ENCODE results near the gene NTF4. TPM values are rescaled to one million over a fixed set of nuclear protein-coding genes. Genes with fewer than 3 reads are reported as not detected.
"Not testable (repeated sequence)": the region's sequence is repeated elsewhere in the genome, so short reads cannot be mapped to it uniquely, and the experiment has no call there.

Gene NTF4
- total RNA-seq, 1 donor from 2014 or later: 7.3 TPM

DNA sequence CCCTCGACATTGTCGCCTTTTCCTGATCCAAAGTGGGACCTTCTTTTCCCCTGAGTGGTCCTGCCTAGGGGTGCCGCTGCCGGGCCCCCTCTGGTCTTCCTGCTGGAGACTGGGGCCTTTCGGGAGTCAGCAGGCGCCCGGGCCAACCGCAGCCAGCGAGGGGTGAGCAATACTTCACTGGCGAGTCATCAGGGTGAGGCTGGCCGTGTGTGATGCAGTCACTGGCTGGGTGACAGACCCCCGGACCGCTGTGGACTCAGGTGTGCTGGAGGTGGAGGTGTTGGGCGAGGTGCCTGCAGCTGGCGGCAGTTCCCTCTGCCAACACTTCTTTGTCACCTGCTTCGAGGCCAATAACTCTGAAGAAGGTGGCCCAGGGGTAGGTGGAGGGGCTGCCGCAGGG lies 22.4 kb downstream of the NTF4 start:
- peaks cover 4% of the 10 kb centered on the region for H3K9me3 Mint-ChIP-seq (ENCODE audit: unreplicated experiment)
- no peaks in the 10 kb centered on the region for H3K79me2 ChIP-seq (ENCODE audit: insufficient read depth, low read length)
- no peaks in the 10 kb centered on the region for H3K27me3 ChIP-seq (ENCODE audit: insufficient read depth, low read length)
- H3K4me1 ChIP-seq (ENCODE audit: insufficient read depth, low read length): peaks cover 19% of the 10 kb centered on the region
- no peaks in the 10 kb centered on the region for H4K20me1 ChIP-seq (ENCODE audit: insufficient read depth, low read length)
- H3K4me1 Mint-ChIP-seq (ENCODE audit: low read depth, unreplicated experiment): peaks cover 19% of the 10 kb centered on the region
- no peaks in the 10 kb centered on the region for H3K36me3 Mint-ChIP-seq (ENCODE audit: low read depth, unreplicated experiment)
- DNase-seq (ENCODE audit: low read depth) (peak; percentile 55), FAIRE-seq (no peak)
- peak overlapping the region; percentile 72 for H3K9ac ChIP-seq (ENCODE audit: low read length)
- H3K27ac ChIP-seq (ENCODE audit: low read depth, low read length): peak overlapping the region; percentile 69
- no peak overlapping the region for H3K4me3 ChIP-seq (ENCODE audit: insufficient read depth, low read depth, low read length)
- H3K4me3 Mint-ChIP-seq (ENCODE audit: unreplicated experiment): no peak overlapping the region
- no peak overlapping the region for H2AFZ ChIP-seq (ENCODE audit: low read depth, low read length)
- no peaks in the 10 kb centered on the region for H3K9me3 ChIP-seq (ENCODE audit: insufficient read depth, low read depth, low read length)
- peak overlapping the region; percentile 53 for H3K4me2 ChIP-seq (ENCODE audit: low read length)
- no peaks in the 10 kb centered on the region for H3K36me3 ChIP-seq (ENCODE audit: insufficient read depth, low read length)
- peaks cover 2% of the 10 kb centered on the region for H3K27me3 Mint-ChIP-seq (ENCODE audit: low read depth, unreplicated experiment)
- peak overlapping the region; percentile 84 for H3K27ac Mint-ChIP-seq (ENCODE audit: unreplicated experiment)
- TF ChIP-seq CTCF (IDR thresholded peaks at IDR 0.05; ENCODE audit: insufficient read depth, low read depth, low read length) (no peak), EZH2 (IDR thresholded peaks at IDR 0.05; ENCODE audit: insufficient read depth, low read length) (no peak)

DNA sequence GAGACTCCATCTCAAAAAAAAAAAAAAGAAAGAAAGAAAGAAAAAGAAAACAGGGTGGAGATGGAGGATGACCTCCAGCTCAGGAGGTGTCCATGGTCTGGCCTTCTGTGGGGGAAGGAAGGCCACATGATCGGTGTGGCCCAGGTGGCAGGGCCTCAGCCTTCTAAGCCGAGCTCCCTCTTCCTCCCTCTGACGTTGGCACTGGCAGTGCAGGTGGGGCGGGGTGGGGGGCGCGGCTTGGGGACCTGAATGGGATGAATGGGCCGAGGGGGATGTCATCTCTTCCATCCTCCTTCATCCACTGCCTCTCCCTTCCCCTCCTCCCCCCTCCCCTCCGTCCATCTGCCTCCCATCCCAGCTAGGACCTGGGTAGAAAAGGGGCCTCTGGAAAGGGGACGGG lies 24.9 kb downstream of the NTF4 start:
- not testable (repeated sequence) for H3K79me2 ChIP-seq (ENCODE audit: insufficient read depth, low read length); H3K27me3 Mint-ChIP-seq (ENCODE audit: low read depth, unreplicated experiment); H3K4me3 Mint-ChIP-seq (ENCODE audit: unreplicated experiment); H2AFZ ChIP-seq (ENCODE audit: low read depth, low read length); FAIRE-seq; H3K4me3 ChIP-seq (ENCODE audit: insufficient read depth, low read depth, low read length); H3K9me3 Mint-ChIP-seq (ENCODE audit: unreplicated experiment); H3K36me3 ChIP-seq (ENCODE audit: insufficient read depth, low read length); H4K20me1 ChIP-seq (ENCODE audit: insufficient read depth, low read length); H3K9ac ChIP-seq (ENCODE audit: low read length); H3K36me3 Mint-ChIP-seq (ENCODE audit: low read depth, unreplicated experiment); H3K9me3 ChIP-seq (ENCODE audit: insufficient read depth, low read depth, low read length); H3K27ac Mint-ChIP-seq (ENCODE audit: unreplicated experiment); DNase-seq (ENCODE audit: low read depth); H3K4me2 ChIP-seq (ENCODE audit: low read length); H3K27me3 ChIP-seq (ENCODE audit: insufficient read depth, low read length)
- peak overlapping the region; percentile 6 for H3K27ac ChIP-seq (ENCODE audit: low read depth, low read length)
- H3K4me1 ChIP-seq (ENCODE audit: insufficient read depth, low read length): peaks cover 19% of the 10 kb centered on the region
- H3K4me1 Mint-ChIP-seq (ENCODE audit: low read depth, unreplicated experiment): peaks cover 19% of the 10 kb centered on the region

- H3K79me2 ChIP-seq (ENCODE audit: insufficient read depth, low read length); H3K9me3 Mint-ChIP-seq (ENCODE audit: unreplicated experiment); H4K20me1 ChIP-seq (ENCODE audit: insufficient read depth, low read length); H3K27me3 Mint-ChIP-seq (ENCODE audit: low read depth, unreplicated experiment); H3K4me3 ChIP-seq (ENCODE audit: insufficient read depth, low read depth, low read length); H3K27me3 ChIP-seq (ENCODE audit: insufficient read depth, low read length); H3K9me3 ChIP-seq (ENCODE audit: insufficient read depth, low read depth, low read length); H3K36me3 ChIP-seq (ENCODE audit: insufficient read depth, low read length); H3K36me3 Mint-ChIP-seq (ENCODE audit: low read depth, unreplicated experiment): not testable (repeated sequence)
- Histone ChIP-seq H3K4me2 (ENCODE audit: low read length) (peak overlapping the region; percentile 62), H3K27ac (ENCODE audit: low read depth, low read length) (peak overlapping the region; percentile 81), H2AFZ (ENCODE audit: low read depth, low read length) (peak overlapping the region; percentile 34), H3K9ac (ENCODE audit: low read length) (peak overlapping the region; percentile 50), H3K4me1 (ENCODE audit: insufficient read depth, low read length) (peaks cover 19% of the 10 kb centered on the region)
- Mint-ChIP-seq H3K27ac (ENCODE audit: unreplicated experiment) (peak overlapping the region; percentile 95), H3K4me1 (ENCODE audit: low read depth, unreplicated experiment) (peaks cover 19% of the 10 kb centered on the region), H3K4me3 (ENCODE audit: unreplicated experiment) (peak overlapping the region; percentile 69)
- peak; percentile 78 for DNase-seq (ENCODE audit: low read depth)
- FAIRE-seq: peak; percentile 17
These were observed 25.9 kb downstream of the NTF4 start for GRCh38 chr19:49038557-49039276.

- not testable (repeated sequence) for H3K4me3 Mint-ChIP-seq (ENCODE audit: unreplicated experiment); H4K20me1 ChIP-seq (ENCODE audit: insufficient read depth, low read length); H3K36me3 ChIP-seq (ENCODE audit: insufficient read depth, low read length); H3K27me3 Mint-ChIP-seq (ENCODE audit: low read depth, unreplicated experiment); H3K9me3 ChIP-seq (ENCODE audit: insufficient read depth, low read depth, low read length); H3K9me3 Mint-ChIP-seq (ENCODE audit: unreplicated experiment); H3K27me3 ChIP-seq (ENCODE audit: insufficient read depth, low read length); H3K36me3 Mint-ChIP-seq (ENCODE audit: low read depth, unreplicated experiment); DNase-seq (ENCODE audit: low read depth); H2AFZ ChIP-seq (ENCODE audit: low read depth, low read length); H3K4me3 ChIP-seq (ENCODE audit: insufficient read depth, low read depth, low read length); H3K79me2 ChIP-seq (ENCODE audit: insufficient read depth, low read length); FAIRE-seq
- H3K4me1 Mint-ChIP-seq (ENCODE audit: low read depth, unreplicated experiment): peaks cover 19% of the 10 kb centered on the region
- peak overlapping the region; percentile 89 for H3K27ac Mint-ChIP-seq (ENCODE audit: unreplicated experiment)
- peak overlapping the region; percentile 62 for H3K4me2 ChIP-seq (ENCODE audit: low read length)
- peak overlapping the region; percentile 64 for H3K27ac ChIP-seq (ENCODE audit: low read depth, low read length)
- peaks cover 19% of the 10 kb centered on the region for H3K4me1 ChIP-seq (ENCODE audit: insufficient read depth, low read length)
- H3K9ac ChIP-seq (ENCODE audit: low read length): peak overlapping the region; percentile 35
These were observed 26.5 kb downstream of the NTF4 start for GRCh38 chr19:49038111-49038510.

All from astrocyte (in vitro differentiated cells and primary cell).